Spleen (tissue), 7 donors: ENCODE results near the gene DNAH10.

Source experiments
- CTCF ChIP-seq, 11 experiments: fragments of 200-600 bp in 7 of 11; fragments of 450-650 bp in 4 of 11; sonication (generic) in 4 of 11; IDR thresholded peaks in 8 of 11; conservative IDR thresholded peaks in 3 of 11; 1 replicate in 7 of 11; 2 replicates in 4 of 11; pipeline versions ENCODE4 v1.4.0 to v1.8.0; 2016 to 2021; ENCODE audit warnings: antibody characterized with exemption in 11 of 11, inconsistent platforms in 4 of 11, mild to moderate bottlenecking in 1 of 11
- POLR2A ChIP-seq, 3 donors: fragments of 450-650 bp; IDR thresholded peaks; one replicate each; pipeline ENCODE4 v1.5.1; 2017; ENCODE audit warnings: antibody characterized with exemption in 3 of 3, mild to moderate bottlenecking in 1 of 3
- donor health status: DM: no; HTN: no; CAD: no; lungs with moderate emphysema.
- donor health status: DM: no; HTN: no; CAD: no.
- donor health status: DM: no; HTN: no; CAD: no.

- TF ChIP-seq CTCF (IDR thresholded peaks at IDR 0.05 in 8 of 11, conservative IDR thresholded peaks at IDR 0.05 in 3 of 11) = peak; percentile 69 to 86 (median 77)
- no peak for TF ChIP-seq POLR2A (IDR thresholded peaks at IDR 0.05)
These were observed 143.3 kb downstream of the DNAH10 start for GRCh38 chr12:123905319-123905925.
